Body of pancreas (tissue), 4 donors: ENCODE results near the gene M1AP. TPM values are rescaled to one million over a fixed set of nuclear protein-coding genes. Genes with fewer than 3 reads are reported as not detected.

Source experiments
- ATAC-seq: fragments of 150-250 bp; one replicate; pipeline ENCODE4 v1.9.1; 2016
- DNase-seq, 4 donors: peaks; one replicate each; pipeline ENCODE4 v3.0.0-alpha.2; 2019
- H3K27ac ChIP-seq, 4 donors: fragments of 200-600 bp; sonication (generic); 1 replicate in 3 of 4; 2 replicates in 1 of 4; pipeline versions ENCODE4 v1.5.1 to v1.6.1; 2016 to 2019; ENCODE audit warnings: mild to moderate bottlenecking in 1 of 4, mixed read lengths in 1 of 4, moderate library complexity in 1 of 4
- H3K27me3 ChIP-seq, 2 donors: fragments of 200-600 bp; sonication (generic); one replicate each; pipeline ENCODE4 v1.6.0; 2016; ENCODE audit warnings: mild to moderate bottlenecking in 1 of 2
- H3K36me3 ChIP-seq, 2 donors: fragments of 200-600 bp; sonication (generic); replicated peaks in 1 of 2; 2 replicates each; pipeline ENCODE4 v1.5.1; 2016; ENCODE audit warnings: low read depth in 2 of 2; ENCODE audit not compliant: insufficient read depth in 1 of 2
- H3K4me1 ChIP-seq: fragments of 200-600 bp; sonication (generic); one replicate; pipeline ENCODE4 v1.6.0; 2016
- H3K4me3 ChIP-seq, 2 donors: fragments of 200-600 bp; sonication (generic); 1 replicate in 1 of 2; 2 replicates in 1 of 2; pipeline ENCODE4 v1.5.1; 2016 to 2019
- H3K9me3 ChIP-seq, 3 donors: fragments of 200-600 bp; sonication (generic); 1 replicate in 2 of 3; 2 replicates in 1 of 3; pipeline ENCODE4 v1.5.1; 2016
- CTCF ChIP-seq, 7 experiments: fragments of 450-650 bp in 4 of 7; fragments of 200-600 bp in 3 of 7; sonication (generic) in 3 of 7; IDR thresholded peaks; one replicate each; pipeline ENCODE4 v1.5.1; 2016 to 2019; ENCODE audit warnings: antibody characterized with exemption in 7 of 7
- POLR2A ChIP-seq, 3 donors: fragments of 450-650 bp; IDR thresholded peaks; one replicate each; pipeline ENCODE4 v1.6.1; 2016; ENCODE audit warnings: antibody characterized with exemption in 3 of 3, mild to moderate bottlenecking in 2 of 3
- WGBS, 2 donors: methylation state at CpG; one replicate each; pipeline ENCODE4 v1.1.5; 2017; 5-methylcytosine and 5-hydroxymethylcytosine counted together
- intact Hi-C: fragments of 100-400 bp; cut with DNase I; formaldehyde crosslinking; loops from one replicate; pipeline ENCODE4 v1.15.1; 2023
- total RNA-seq, 2 donors: library from RNA; depleted of rRNA; stranded (reverse); fragments of >200 nt; gene quantifications; one replicate each; pipeline ENCODE4 v1.1.0, GENCODE V29; 2016

The M1AP gene
- total RNA-seq, 2 donors from 2014 or later = not detected

GRCh38 chr2:74514368-74515270 lies 133.5 kb downstream of the M1AP start, which contains the start of gene TLX2:
Gene TLX2 (plus strand): TSS chr2:74514450. CDS start chr2:74514807, 357 bp downstream.
- H3K27me3 ChIP-seq = peaks cover 0 to 73% of the 10 kb centered on the region in 2 donors
- DNase-seq (no peak), ATAC-seq (no peak)
- H3K4me3 ChIP-seq = no peak within 1 kb of the TSS
- no peak within 1 kb of the TSS for H3K27ac ChIP-seq
- WGBS, 2 donors = 4 to 22% methylated on average over 15 to 72 of the region's 82 CpGs
- intact Hi-C loops = no loop called here
- no peaks in the 10 kb centered on the region for H3K9me3 ChIP-seq
- TF ChIP-seq POLR2A (IDR thresholded peaks at IDR 0.05) (no peak), CTCF (IDR thresholded peaks at IDR 0.05) (no peak)
- H3K4me1 ChIP-seq = peaks cover 39% of the 10 kb centered on the region
- H3K36me3 ChIP-seq = no peaks in the 10 kb centered on the region

- no peak for DNase-seq
- no peak for ATAC-seq
- TF ChIP-seq POLR2A (IDR thresholded peaks at IDR 0.05) (no peak), CTCF (IDR thresholded peaks at IDR 0.05) (no peak)
- Histone ChIP-seq H3K36me3 (no peaks in the 10 kb centered on the region), H3K9me3 (no peaks in the 10 kb centered on the region), H3K27me3 (peaks cover 0 to 68% of the 10 kb centered on the region in 2 donors), H3K27ac (no peak overlapping the region), H3K4me3 (no peak overlapping the region), H3K4me1 (peaks cover 39% of the 10 kb centered on the region)
- intact Hi-C loops = no loop called here
- 6 to 17% methylated on average over 20 to 50 of the region's 52 CpGs for WGBS, 2 donors
Measured at GRCh38 chr2:74513605-74514367, 134.3 kb downstream of the M1AP start.

- Histone ChIP-seq H3K9me3 (no peaks in the 10 kb centered on the region), H3K27me3 (peaks cover 0 to 62% of the 10 kb centered on the region in 2 donors), H3K4me3 (no peak overlapping the region), H3K36me3 (no peaks in the 10 kb centered on the region), H3K4me1 (peaks cover 44% of the 10 kb centered on the region), H3K27ac (no peak overlapping the region)
- WGBS, 2 donors = 8 to 11% methylated on average over 16 to 32 of the region's 36 CpGs
- ATAC-seq (no peak), DNase-seq (no peak)
- intact Hi-C loops = no loop called here
- TF ChIP-seq CTCF (IDR thresholded peaks at IDR 0.05) (no peak), POLR2A (IDR thresholded peaks at IDR 0.05) (no peak)
Measured at GRCh38 chr2:74512744-74513604, 135.2 kb downstream of the M1AP start.

GRCh38 chr2:74511104-74511989 lies 136.8 kb downstream of the M1AP start:
- TF ChIP-seq CTCF (IDR thresholded peaks at IDR 0.05) (no peak), POLR2A (IDR thresholded peaks at IDR 0.05) (no peak)
- peaks cover 46% of the 10 kb centered on the region for H3K4me1 ChIP-seq
- no peaks in the 10 kb centered on the region for H3K36me3 ChIP-seq
- H3K4me3 ChIP-seq = no peak overlapping the region
- DNase-seq (no peak), ATAC-seq (no peak)
- intact Hi-C loops = no loop called here
- H3K9me3 ChIP-seq = no peaks in the 10 kb centered on the region
- peaks cover 0 to 47% of the 10 kb centered on the region in 2 donors for H3K27me3 ChIP-seq
- WGBS, 2 donors = 28 to 37% methylated on average over 8 to 11 of the region's 11 CpGs
- no peak overlapping the region for H3K27ac ChIP-seq
